Activated naive CD8-positive, alpha-beta T cell treated with anti-CD3 and anti-CD28 coated beads, Interleukin-2, amount 50 U/mL, for 24 hours (primary cell): ENCODE measurements around the gene PPP1R7.

Experiments
- ATAC-seq: fragments of 150-1000 bp; cut with Tn5 transposase; one replicate; pipeline ENCODE4 v1.10.0; 2021
- DNase-seq: peaks from one replicate; pipeline ENCODE4 v3.0.0; 2021
- H3K27ac Mint-ChIP-seq: one replicate; pipeline ENCODE4 v1.8.0; 2021; ENCODE audit warnings: mild to moderate bottlenecking, mixed read lengths
- H3K27me3 Mint-ChIP-seq: one replicate; pipeline ENCODE4 v1.8.0; 2021; ENCODE audit warnings: mixed read lengths
- H3K36me3 Mint-ChIP-seq: one replicate; pipeline ENCODE4 v1.8.0; 2021; ENCODE audit warnings: low read depth, mixed read lengths
- H3K4me1 Mint-ChIP-seq: one replicate; pipeline ENCODE4 v1.8.0; 2021; ENCODE audit warnings: mixed read lengths
- H3K4me3 Mint-ChIP-seq: one replicate; pipeline ENCODE4 v1.8.0; 2021; ENCODE audit warnings: mild to moderate bottlenecking, moderate library complexity, mixed read lengths
- H3K9me3 Mint-ChIP-seq: one replicate; pipeline ENCODE4 v1.8.0; 2021; ENCODE audit warnings: mixed read lengths

The PPP1R7 gene

GRCh38 chr2:241112592-241112991 is 37.7 kb upstream of the PPP1R7 start:
- Mint-ChIP-seq H3K4me3 (peak overlapping the region; percentile 72), H3K4me1 (peaks cover 49% of the 10 kb centered on the region), H3K9me3 (no peaks in the 10 kb centered on the region), H3K27ac (peak overlapping the region; percentile 80), H3K36me3 (peaks cover 36% of the 10 kb centered on the region), H3K27me3 (no peaks in the 10 kb centered on the region)
- ATAC-seq: peak; percentile 70
- DNase-seq: peak; percentile 48

GRCh38 chr2:241114836-241115235 is 35.4 kb upstream of the PPP1R7 start:
- no peak for ATAC-seq
- no peak overlapping the region for H3K4me3 Mint-ChIP-seq
- H3K4me1 Mint-ChIP-seq: peaks cover 29% of the 10 kb centered on the region
- peaks cover 25% of the 10 kb centered on the region for H3K36me3 Mint-ChIP-seq
- DNase-seq: no peak
- H3K27ac Mint-ChIP-seq: no peak overlapping the region
- no peaks in the 10 kb centered on the region for H3K9me3 Mint-ChIP-seq
- H3K27me3 Mint-ChIP-seq: no peaks in the 10 kb centered on the region

- DNase-seq: no peak
- peaks cover 27% of the 10 kb centered on the region for H3K36me3 Mint-ChIP-seq
- H3K27ac Mint-ChIP-seq: no peak overlapping the region
- H3K27me3 Mint-ChIP-seq: no peaks in the 10 kb centered on the region
- no peak overlapping the region for H3K4me3 Mint-ChIP-seq
- H3K9me3 Mint-ChIP-seq: peaks cover 2% of the 10 kb centered on the region
- no peak for ATAC-seq
- H3K4me1 Mint-ChIP-seq: peaks cover 26% of the 10 kb centered on the region
Measured at GRCh38 chr2:241115361-241115760, 34.9 kb upstream of the PPP1R7 start.

- Mint-ChIP-seq H3K27ac (no peak overlapping the region), H3K4me1 (peaks cover 17% of the 10 kb centered on the region), H3K4me3 (no peak overlapping the region), H3K36me3 (peaks cover 36% of the 10 kb centered on the region), H3K27me3 (no peaks in the 10 kb centered on the region), H3K9me3 (peaks cover 11% of the 10 kb centered on the region)
- DNase-seq (no peak), ATAC-seq (no peak)
Measured at GRCh38 chr2:241116606-241117560, 33.4 kb upstream of the PPP1R7 start.

GRCh38 chr2:241118737-241119505 is 31.3 kb upstream of the PPP1R7 start:
- peaks cover 4% of the 10 kb centered on the region for H3K4me1 Mint-ChIP-seq
- no peak overlapping the region for H3K4me3 Mint-ChIP-seq
- H3K27me3 Mint-ChIP-seq: no peaks in the 10 kb centered on the region

GRCh38 chr2:241120440-241120839 is 29.8 kb upstream of the PPP1R7 start:
- peaks cover 37% of the 10 kb centered on the region for H3K36me3 Mint-ChIP-seq
- ATAC-seq: peak; percentile 61

More at GRCh38 chr2:241118737-241119505, 31.3 kb upstream of the PPP1R7 start:
- H3K27ac Mint-ChIP-seq: no peak overlapping the region
- DNase-seq: no peak
- ATAC-seq: no peak
- peaks cover 33% of the 10 kb centered on the region for H3K36me3 Mint-ChIP-seq
- peaks cover 11% of the 10 kb centered on the region for H3K9me3 Mint-ChIP-seq

GRCh38 chr2:241121008-241121407 is 29.3 kb upstream of the PPP1R7 start:
- H3K4me3 Mint-ChIP-seq: no peak overlapping the region
- H3K27me3 Mint-ChIP-seq: no peaks in the 10 kb centered on the region
- peaks cover 36% of the 10 kb centered on the region for H3K36me3 Mint-ChIP-seq
- no peak for ATAC-seq
- no peak overlapping the region for H3K27ac Mint-ChIP-seq
- peaks cover 11% of the 10 kb centered on the region for H3K9me3 Mint-ChIP-seq
- H3K4me1 Mint-ChIP-seq: peaks cover 6% of the 10 kb centered on the region
- DNase-seq: no peak

More at GRCh38 chr2:241120440-241120839, 29.8 kb upstream of the PPP1R7 start:
- Mint-ChIP-seq H3K4me1 (peaks cover 4% of the 10 kb centered on the region), H3K27me3 (no peaks in the 10 kb centered on the region), H3K27ac (no peak overlapping the region), H3K4me3 (no peak overlapping the region), H3K9me3 (peaks cover 11% of the 10 kb centered on the region)
- DNase-seq: no peak

- Mint-ChIP-seq H3K36me3 (peaks cover 24% of the 10 kb centered on the region), H3K9me3 (peaks cover 11% of the 10 kb centered on the region), H3K27me3 (no peaks in the 10 kb centered on the region), H3K4me3 (no peak overlapping the region), H3K27ac (no peak overlapping the region), H3K4me1 (peaks cover 10% of the 10 kb centered on the region)
- DNase-seq (no peak), ATAC-seq (no peak)
Measured at GRCh38 chr2:241122376-241123002, 27.8 kb upstream of the PPP1R7 start.

GRCh38 chr2:241123816-241124536 is 26.3 kb upstream of the PPP1R7 start:
- Mint-ChIP-seq H3K27ac (no peak overlapping the region), H3K27me3 (no peaks in the 10 kb centered on the region), H3K4me1 (peaks cover 25% of the 10 kb centered on the region), H3K36me3 (peaks cover 26% of the 10 kb centered on the region), H3K9me3 (peaks cover 11% of the 10 kb centered on the region), H3K4me3 (no peak overlapping the region)
- no peak for ATAC-seq
- DNase-seq: no peak

GRCh38 chr2:241125626-241126025 is 24.6 kb upstream of the PPP1R7 start:
- Mint-ChIP-seq H3K9me3 (peaks cover 6% of the 10 kb centered on the region), H3K27me3 (no peaks in the 10 kb centered on the region), H3K4me3 (no peak overlapping the region), H3K27ac (no peak overlapping the region), H3K4me1 (peaks cover 28% of the 10 kb centered on the region), H3K36me3 (peaks cover 25% of the 10 kb centered on the region)
- DNase-seq (no peak), ATAC-seq (no peak)

GRCh38 chr2:241126201-241126611 is 24.1 kb upstream of the PPP1R7 start:
- no peak for DNase-seq
- Mint-ChIP-seq H3K4me3 (no peak overlapping the region), H3K4me1 (peaks cover 28% of the 10 kb centered on the region), H3K9me3 (peaks cover under 1% of the 10 kb centered on the region), H3K36me3 (peaks cover 22% of the 10 kb centered on the region), H3K27ac (no peak overlapping the region), H3K27me3 (no peaks in the 10 kb centered on the region)
- no peak for ATAC-seq

- H3K4me3 Mint-ChIP-seq: no peak overlapping the region
- H3K4me1 Mint-ChIP-seq: peaks cover 28% of the 10 kb centered on the region
- ATAC-seq: no peak
- H3K27me3 Mint-ChIP-seq: no peaks in the 10 kb centered on the region
- H3K27ac Mint-ChIP-seq: no peak overlapping the region
- no peaks in the 10 kb centered on the region for H3K9me3 Mint-ChIP-seq
- H3K36me3 Mint-ChIP-seq: peaks cover 16% of the 10 kb centered on the region
- no peak for DNase-seq
Measured at GRCh38 chr2:241126771-241127202, 23.5 kb upstream of the PPP1R7 start.

GRCh38 chr2:241128266-241128665 is 22.0 kb upstream of the PPP1R7 start:
- Mint-ChIP-seq H3K27ac (peak overlapping the region; percentile 81), H3K27me3 (no peaks in the 10 kb centered on the region), H3K9me3 (no peaks in the 10 kb centered on the region), H3K4me3 (no peak overlapping the region), H3K36me3 (peaks cover 22% of the 10 kb centered on the region), H3K4me1 (peaks cover 28% of the 10 kb centered on the region)
- no peak for DNase-seq
- ATAC-seq: no peak
